ENCODE measurements around the gene NCOA3.
"Not testable (repeated sequence)": the region's sequence is repeated elsewhere in the genome, so short reads cannot be mapped to it uniquely, and the experiment has no call there.

NCOA3 gene

GRCh38 chr20:47493963-47494293 is 7.8 kb upstream of the NCOA3 start:
- H4K5ac ChIP-seq (ENCODE audit: low read length): no peak overlapping the region
- H3K56ac ChIP-seq (ENCODE audit: low read length): no peak overlapping the region
- H2AK5ac ChIP-seq (ENCODE audit: low read length): no peak overlapping the region
- no peak overlapping the region for H3K27ac ChIP-seq (ENCODE audit: low read depth, low read length)
- no peaks in the 10 kb centered on the region for H3K79me1 ChIP-seq (ENCODE audit: low read length)
- no peak overlapping the region for H3K4me2 ChIP-seq (ENCODE audit: low read length)
- H3K23ac ChIP-seq (ENCODE audit: low read length): no peak overlapping the region
- H2BK15ac ChIP-seq (replicated peaks; ENCODE audit: low read depth): no peak overlapping the region
- no peak overlapping the region for H4K8ac ChIP-seq (ENCODE audit: low read depth, low read length)
- no peak overlapping the region for H3K9ac ChIP-seq (ENCODE audit: low read length)
- WGBS (ENCODE audit: extremely low coverage, insufficient coverage, low lambda C conversion rate): no CpG with 5 or more reads among the region's 2 CpGs
- H3K27me3 ChIP-seq (ENCODE audit: insufficient read depth, low read length, poor library complexity): no peaks in the 10 kb centered on the region
- H3K79me2 ChIP-seq (ENCODE audit: control insufficient read depth, insufficient read depth, low read length): no peaks in the 10 kb centered on the region
- H2BK5ac ChIP-seq (ENCODE audit: low read length): no peak overlapping the region
- peak; percentile 23 for DNase-seq
- no peak overlapping the region for H2BK120ac ChIP-seq (ENCODE audit: low read depth, low read length)
- no peak overlapping the region for H3K4me3 ChIP-seq (ENCODE audit: low read length)
- H3K4me1 ChIP-seq (ENCODE audit: control insufficient read depth, low read depth, low read length): peaks cover 2% of the 10 kb centered on the region
- H3K18ac ChIP-seq (ENCODE audit: low read length): no peak overlapping the region
- H3K4ac ChIP-seq (ENCODE audit: low read depth, low read length): no peak overlapping the region
- H3K36me3 ChIP-seq (ENCODE audit: control insufficient read depth, insufficient read depth, low read length): no peaks in the 10 kb centered on the region

GRCh38 chr20:47494606-47495005 is 7.1 kb upstream of the NCOA3 start:
- not testable (repeated sequence) for DNase-seq
- no CpG with 5 or more reads among the region's 11 CpGs for WGBS (ENCODE audit: extremely low coverage, insufficient coverage, low lambda C conversion rate)

GRCh38 chr20:47496118-47496517 is 5.6 kb upstream of the NCOA3 start:
- no peak overlapping the region for H4K8ac ChIP-seq (ENCODE audit: low read depth, low read length)
- no peaks in the 10 kb centered on the region for H3K79me1 ChIP-seq (ENCODE audit: low read length)
- no peak overlapping the region for H3K23ac ChIP-seq (ENCODE audit: low read length)
- H3K18ac ChIP-seq (ENCODE audit: low read length): no peak overlapping the region
- DNase-seq: no peak
- peaks cover 2% of the 10 kb centered on the region for H3K4me1 ChIP-seq (ENCODE audit: control insufficient read depth, low read depth, low read length)
- no peak overlapping the region for H2BK120ac ChIP-seq (ENCODE audit: low read depth, low read length)
- no peak overlapping the region for H3K4ac ChIP-seq (ENCODE audit: low read depth, low read length)
- no peaks in the 10 kb centered on the region for H3K79me2 ChIP-seq (ENCODE audit: control insufficient read depth, insufficient read depth, low read length)
- no peaks in the 10 kb centered on the region for H3K36me3 ChIP-seq (ENCODE audit: control insufficient read depth, insufficient read depth, low read length)
- H3K9ac ChIP-seq (ENCODE audit: low read length): no peak overlapping the region
- no peak overlapping the region for H3K4me2 ChIP-seq (ENCODE audit: low read length)
- H3K27me3 ChIP-seq (ENCODE audit: insufficient read depth, low read length, poor library complexity): no peaks in the 10 kb centered on the region
- H3K56ac ChIP-seq (ENCODE audit: low read length): no peak overlapping the region
- no peak overlapping the region for H2BK5ac ChIP-seq (ENCODE audit: low read length)
- no CpG with 5 or more reads among the region's 1 CpG for WGBS (ENCODE audit: extremely low coverage, insufficient coverage, low lambda C conversion rate)
- no peak overlapping the region for H3K4me3 ChIP-seq (ENCODE audit: low read length)
- H3K27ac ChIP-seq (ENCODE audit: low read depth, low read length): no peak overlapping the region
- H2BK15ac ChIP-seq (replicated peaks; ENCODE audit: low read depth): no peak overlapping the region
- H2AK5ac ChIP-seq (ENCODE audit: low read length): no peak overlapping the region
- no peak overlapping the region for H4K5ac ChIP-seq (ENCODE audit: low read length)

More at GRCh38 chr20:47494606-47495005, 7.1 kb upstream of the NCOA3 start:
- H3K4me1 ChIP-seq (ENCODE audit: control insufficient read depth, low read depth, low read length); H3K9ac ChIP-seq (ENCODE audit: low read length); H3K27ac ChIP-seq (ENCODE audit: low read depth, low read length); H3K18ac ChIP-seq (ENCODE audit: low read length); H3K56ac ChIP-seq (ENCODE audit: low read length); H3K4ac ChIP-seq (ENCODE audit: low read depth, low read length); H3K4me2 ChIP-seq (ENCODE audit: low read length); H2BK15ac ChIP-seq (replicated peaks; ENCODE audit: low read depth); H2BK5ac ChIP-seq (ENCODE audit: low read length); H4K8ac ChIP-seq (ENCODE audit: low read depth, low read length); H3K27me3 ChIP-seq (ENCODE audit: insufficient read depth, low read length, poor library complexity); H2AK5ac ChIP-seq (ENCODE audit: low read length); H3K79me1 ChIP-seq (ENCODE audit: low read length); H2BK120ac ChIP-seq (ENCODE audit: low read depth, low read length); H3K79me2 ChIP-seq (ENCODE audit: control insufficient read depth, insufficient read depth, low read length); H3K23ac ChIP-seq (ENCODE audit: low read length); H3K4me3 ChIP-seq (ENCODE audit: low read length); H3K36me3 ChIP-seq (ENCODE audit: control insufficient read depth, insufficient read depth, low read length); H4K5ac ChIP-seq (ENCODE audit: low read length): not testable (repeated sequence)

- no peak overlapping the region for H2BK120ac ChIP-seq (ENCODE audit: low read depth, low read length)
- peaks cover 7% of the 10 kb centered on the region for H3K79me2 ChIP-seq (ENCODE audit: control insufficient read depth, insufficient read depth, low read length)
- no peak overlapping the region for H3K9ac ChIP-seq (ENCODE audit: low read length)
- no peak overlapping the region for H3K23ac ChIP-seq (ENCODE audit: low read length)
- no peaks in the 10 kb centered on the region for H3K36me3 ChIP-seq (ENCODE audit: control insufficient read depth, insufficient read depth, low read length)
- H2BK15ac ChIP-seq (replicated peaks; ENCODE audit: low read depth): no peak overlapping the region
- no peak overlapping the region for H3K27ac ChIP-seq (ENCODE audit: low read depth, low read length)
- no peak overlapping the region for H4K5ac ChIP-seq (ENCODE audit: low read length)
- H3K4ac ChIP-seq (ENCODE audit: low read depth, low read length): no peak overlapping the region
- no peak overlapping the region for H3K18ac ChIP-seq (ENCODE audit: low read length)
- no peak overlapping the region for H2AK5ac ChIP-seq (ENCODE audit: low read length)
- H3K4me2 ChIP-seq (ENCODE audit: low read length): no peak overlapping the region
- peaks cover under 1% of the 10 kb centered on the region for H3K4me1 ChIP-seq (ENCODE audit: control insufficient read depth, low read depth, low read length)
- no peak overlapping the region for H3K4me3 ChIP-seq (ENCODE audit: low read length)
- WGBS (ENCODE audit: extremely low coverage, insufficient coverage, low lambda C conversion rate): no CpG with 5 or more reads among the region's 6 CpGs
- H3K27me3 ChIP-seq (ENCODE audit: insufficient read depth, low read length, poor library complexity): no peaks in the 10 kb centered on the region
- H3K79me1 ChIP-seq (ENCODE audit: low read length): no peaks in the 10 kb centered on the region
- no peak overlapping the region for H3K56ac ChIP-seq (ENCODE audit: low read length)
- DNase-seq: no peak
- H2BK5ac ChIP-seq (ENCODE audit: low read length): no peak overlapping the region
- H4K8ac ChIP-seq (ENCODE audit: low read depth, low read length): no peak overlapping the region
These were observed 3.1 kb upstream of the NCOA3 start for GRCh38 chr20:47498606-47499005.

GRCh38 chr20:47499053-47499452 is 2.6 kb upstream of the NCOA3 start:
- no peak for DNase-seq
- Histone ChIP-seq H3K4ac (ENCODE audit: low read depth, low read length) (no peak overlapping the region), H4K8ac (ENCODE audit: low read depth, low read length) (no peak overlapping the region)

GRCh38 chr20:47500082-47500481 is 1.6 kb upstream of the NCOA3 start:
- H4K5ac ChIP-seq (ENCODE audit: low read length); H2AK5ac ChIP-seq (ENCODE audit: low read length); H3K27me3 ChIP-seq (ENCODE audit: insufficient read depth, low read length, poor library complexity); H2BK5ac ChIP-seq (ENCODE audit: low read length); H3K23ac ChIP-seq (ENCODE audit: low read length); H3K79me2 ChIP-seq (ENCODE audit: control insufficient read depth, insufficient read depth, low read length); H3K36me3 ChIP-seq (ENCODE audit: control insufficient read depth, insufficient read depth, low read length); H2BK120ac ChIP-seq (ENCODE audit: low read depth, low read length); H4K8ac ChIP-seq (ENCODE audit: low read depth, low read length); H3K79me1 ChIP-seq (ENCODE audit: low read length); H3K4me2 ChIP-seq (ENCODE audit: low read length); H3K4me3 ChIP-seq (ENCODE audit: low read length); H3K4me1 ChIP-seq (ENCODE audit: control insufficient read depth, low read depth, low read length); H3K27ac ChIP-seq (ENCODE audit: low read depth, low read length); H3K18ac ChIP-seq (ENCODE audit: low read length); H2BK15ac ChIP-seq (replicated peaks; ENCODE audit: low read depth); H3K9ac ChIP-seq (ENCODE audit: low read length); H3K56ac ChIP-seq (ENCODE audit: low read length); DNase-seq; H3K4ac ChIP-seq (ENCODE audit: low read depth, low read length): not testable (repeated sequence)
- WGBS (ENCODE audit: extremely low coverage, insufficient coverage, low lambda C conversion rate): no CpG with 5 or more reads among the region's 9 CpGs

More at GRCh38 chr20:47499053-47499452, 2.6 kb upstream of the NCOA3 start:
- Histone ChIP-seq H2AK5ac (ENCODE audit: low read length) (no peak overlapping the region), H3K79me2 (ENCODE audit: control insufficient read depth, insufficient read depth, low read length) (peaks cover 9% of the 10 kb centered on the region), H4K5ac (ENCODE audit: low read length) (no peak overlapping the region), H3K27me3 (ENCODE audit: insufficient read depth, low read length, poor library complexity) (no peaks in the 10 kb centered on the region), H3K36me3 (ENCODE audit: control insufficient read depth, insufficient read depth, low read length) (no peaks in the 10 kb centered on the region), H3K9ac (ENCODE audit: low read length) (no peak overlapping the region), H3K4me3 (ENCODE audit: low read length) (no peak overlapping the region), H3K4me2 (ENCODE audit: low read length) (no peak overlapping the region), H3K18ac (ENCODE audit: low read length) (no peak overlapping the region), H2BK15ac (replicated peaks; ENCODE audit: low read depth) (no peak overlapping the region), H3K79me1 (ENCODE audit: low read length) (no peaks in the 10 kb centered on the region), H3K27ac (ENCODE audit: low read depth, low read length) (no peak overlapping the region), H2BK120ac (ENCODE audit: low read depth, low read length) (no peak overlapping the region), H3K23ac (ENCODE audit: low read length) (no peak overlapping the region), H3K4me1 (ENCODE audit: control insufficient read depth, low read depth, low read length) (no peaks in the 10 kb centered on the region), H2BK5ac (ENCODE audit: low read length) (no peak overlapping the region), H3K56ac (ENCODE audit: low read length) (no peak overlapping the region)
- WGBS (ENCODE audit: extremely low coverage, insufficient coverage, low lambda C conversion rate): no CpG with 5 or more reads among the region's 5 CpGs

Data from mesendoderm (in vitro differentiated cells).